Activated naive CD8-positive, alpha-beta T cell treated with anti-CD3 and anti-CD28 coated beads, Interleukin-2, amount 10 ng/mL, durations not matched to agents 7 days and 5 days (primary cell): ENCODE measurements around the gene BCL6. TPM values are rescaled to one million over a fixed set of nuclear protein-coding genes. Genes with fewer than 3 reads are reported as not detected.
A peak's percentile ranks its signal among the peaks of the same experiment; 100 is the strongest.

ENCODE experiments used
- ATAC-seq: fragments of 150-1000 bp; cut with Tn5 transposase; one replicate; pipeline ENCODE4 v1.10.0; 2021; ENCODE audit warnings: low read depth, moderate library complexity
- POLR2A ChIA-PET: fragments of 350-600 bp; sonication (Branson Sonifier 250); formaldehyde crosslinking; loops from one replicate; lab custom pipeline; 2021; ENCODE audit warnings: antibody characterized with exemption; lab: Charles Lee
- DNase-seq: peaks from one replicate; pipeline ENCODE4 v3.0.0; 2021
- H3K27ac Mint-ChIP-seq: one replicate; pipeline ENCODE4 v1.8.0; 2022; ENCODE audit warnings: mild to moderate bottlenecking, mixed read lengths
- H3K27me3 Mint-ChIP-seq: one replicate; pipeline ENCODE4 v1.8.0; 2022; ENCODE audit warnings: mild to moderate bottlenecking, moderate library complexity, mixed read lengths
- H3K36me3 Mint-ChIP-seq: one replicate; pipeline ENCODE4 v1.8.0; 2021; ENCODE audit warnings: mild to moderate bottlenecking, mixed read lengths
- H3K4me1 Mint-ChIP-seq: one replicate; pipeline ENCODE4 v1.8.0; 2021; ENCODE audit warnings: mixed read lengths
- H3K4me3 Mint-ChIP-seq: one replicate; pipeline ENCODE4 v1.8.0; 2022; ENCODE audit warnings: mild to moderate bottlenecking, moderate library complexity, mixed read lengths
- H3K9me3 Mint-ChIP-seq: one replicate; pipeline ENCODE4 v1.8.0; 2021; ENCODE audit warnings: mixed read lengths
- total RNA-seq, 2 experiments: library from RNA; stranded (reverse); gene quantifications; one replicate each; pipeline ENCODE4 v1.2.3, GENCODE V29; 2021

BCL6 gene
- total RNA-seq, 2 experiments from 2014 or later, result 32.1 to 34.0 TPM

GRCh38 chr3:187750006-187750512 lies 4.8 kb upstream of the BCL6 start:
- peaks cover 14% of the 10 kb centered on the region for H3K36me3 Mint-ChIP-seq
- POLR2A ChIA-PET, result interaction anchor here (0.6 to 9.2 kb wide), 7 partner anchors 50 to 1080 kb away, joined by 3 to 271 read pairs (median 4); partner anchors contain the start of gene LPP
- no peaks in the 10 kb centered on the region for H3K27me3 Mint-ChIP-seq
- H3K4me3 Mint-ChIP-seq, result peak overlapping the region; percentile 73
- ATAC-seq, result no peak
- no peak for DNase-seq
- peak overlapping the region; percentile 81 for H3K27ac Mint-ChIP-seq
- peaks cover 58% of the 10 kb centered on the region for H3K4me1 Mint-ChIP-seq
- peaks cover 2% of the 10 kb centered on the region for H3K9me3 Mint-ChIP-seq

- peaks cover 19% of the 10 kb centered on the region for H3K36me3 Mint-ChIP-seq
- H3K27ac Mint-ChIP-seq, result peak overlapping the region; percentile 99
- POLR2A ChIA-PET, result interaction anchor here (0.6 to 9.2 kb wide), 11 partner anchors 52 to 570 kb away, joined by 3 to 271 read pairs (median 6); partner anchors contain the start of gene LPP
- no peaks in the 10 kb centered on the region for H3K27me3 Mint-ChIP-seq
- peaks cover 53% of the 10 kb centered on the region for H3K4me1 Mint-ChIP-seq
- peak overlapping the region; percentile 99 for H3K4me3 Mint-ChIP-seq
- no peaks in the 10 kb centered on the region for H3K9me3 Mint-ChIP-seq
- peak; percentile 96 for DNase-seq
- ATAC-seq, result peak; percentile 53
Observed at GRCh38 chr3:187748050-187748481, 2.8 kb upstream of the BCL6 start.

- peak overlapping the region; percentile 99 for H3K27ac Mint-ChIP-seq
- H3K4me1 Mint-ChIP-seq, result peaks cover 55% of the 10 kb centered on the region
- no peaks in the 10 kb centered on the region for H3K9me3 Mint-ChIP-seq
- H3K36me3 Mint-ChIP-seq, result peaks cover 19% of the 10 kb centered on the region
- H3K27me3 Mint-ChIP-seq, result no peaks in the 10 kb centered on the region
- H3K4me3 Mint-ChIP-seq, result peak overlapping the region; percentile 99
- DNase-seq (no peak), ATAC-seq (no peak)
- POLR2A ChIA-PET, result interaction anchor here (0.5 to 9.2 kb wide), 18 partner anchors 9 to 981 kb away, joined by 3 to 271 read pairs (median 4); partner anchors contain the start of gene LPP
Observed at GRCh38 chr3:187747506-187747905, 2.2 kb upstream of the BCL6 start.

GRCh38 chr3:187746442-187747281 lies 1.4 kb upstream of the BCL6 start:
- Mint-ChIP-seq H3K36me3 (peaks cover 16% of the 10 kb centered on the region), H3K4me1 (peaks cover 56% of the 10 kb centered on the region), H3K4me3 (peak overlapping the region; percentile 99), H3K9me3 (no peaks in the 10 kb centered on the region), H3K27ac (peak overlapping the region; percentile 99), H3K27me3 (no peaks in the 10 kb centered on the region)
- POLR2A ChIA-PET, result interaction anchor here (0.5 to 9.2 kb wide), 34 partner anchors 9 to 1264 kb away, joined by 3 to 271 read pairs (median 4); partner anchors contain the start of gene LPP
- ATAC-seq, result no peak
- DNase-seq, result no peak

GRCh38 chr3:187746059-187746441 lies 782 bp upstream of the BCL6 start:
- no peaks in the 10 kb centered on the region for H3K9me3 Mint-ChIP-seq
- no peaks in the 10 kb centered on the region for H3K27me3 Mint-ChIP-seq
- peaks cover 55% of the 10 kb centered on the region for H3K4me1 Mint-ChIP-seq
- no peak for ATAC-seq
- peak overlapping the region; percentile 99 for H3K4me3 Mint-ChIP-seq
- peaks cover 17% of the 10 kb centered on the region for H3K36me3 Mint-ChIP-seq
- POLR2A ChIA-PET, result interaction anchor here (0.6 to 9.2 kb wide), 51 partner anchors 9 to 1387 kb away, joined by 3 to 271 read pairs (median 4); partner anchors contain the start of genes LPP and RTP4
- peak overlapping the region; percentile 99 for H3K27ac Mint-ChIP-seq
- DNase-seq, result no peak

GRCh38 chr3:187744169-187745151 lies 808 bp downstream of the BCL6 start:
- POLR2A ChIA-PET, result interaction anchor here (0.6 to 9.2 kb wide), 43 partner anchors 7 to 1388 kb away, joined by 3 to 271 read pairs (median 5); partner anchors contain the start of genes LPP and RTP4
- Mint-ChIP-seq H3K36me3 (peaks cover 17% of the 10 kb centered on the region), H3K27me3 (no peaks in the 10 kb centered on the region), H3K27ac (peak overlapping the region; percentile 99), H3K4me3 (peak overlapping the region; percentile 99), H3K4me1 (peaks cover 50% of the 10 kb centered on the region), H3K9me3 (no peaks in the 10 kb centered on the region)
- DNase-seq, result peak; percentile 63
- peak; percentile 3 for ATAC-seq

- Mint-ChIP-seq H3K9me3 (no peaks in the 10 kb centered on the region), H3K27ac (peak overlapping the region; percentile 99), H3K4me1 (peaks cover 42% of the 10 kb centered on the region), H3K36me3 (peaks cover 17% of the 10 kb centered on the region), H3K27me3 (no peaks in the 10 kb centered on the region), H3K4me3 (peak overlapping the region; percentile 99)
- peak; percentile 69 for DNase-seq
- no peak for ATAC-seq
- POLR2A ChIA-PET, result interaction anchor here (0.6 to 9.2 kb wide), 34 partner anchors 34 to 1298 kb away, joined by 3 to 271 read pairs (median 4); partner anchors contain the start of genes LPP and RTP4
Observed at GRCh38 chr3:187743195-187744141, 1.8 kb downstream of the BCL6 start.

GRCh38 chr3:187742351-187743171 lies 2.7 kb downstream of the BCL6 start:
- no peak for DNase-seq
- Mint-ChIP-seq H3K27me3 (no peaks in the 10 kb centered on the region), H3K36me3 (peaks cover 17% of the 10 kb centered on the region), H3K27ac (peak overlapping the region; percentile 99), H3K4me3 (peak overlapping the region; percentile 99), H3K4me1 (peaks cover 33% of the 10 kb centered on the region), H3K9me3 (no peaks in the 10 kb centered on the region)
- POLR2A ChIA-PET, result interaction anchor here (0.8 to 9.2 kb wide), 23 partner anchors 35 to 1211 kb away, joined by 3 to 271 read pairs (median 5); partner anchors contain the start of gene LPP
- no peak for ATAC-seq

GRCh38 chr3:187741403-187742350 lies 3.6 kb downstream of the BCL6 start:
- H3K9me3 Mint-ChIP-seq, result no peaks in the 10 kb centered on the region
- H3K27ac Mint-ChIP-seq, result peak overlapping the region; percentile 99
- H3K4me1 Mint-ChIP-seq, result peaks cover 32% of the 10 kb centered on the region
- POLR2A ChIA-PET, result interaction anchor here (0.8 to 9.2 kb wide), 24 partner anchors 58 to 1213 kb away, joined by 3 to 271 read pairs (median 8); partner anchors contain the start of gene LPP
- H3K36me3 Mint-ChIP-seq, result peaks cover 17% of the 10 kb centered on the region
- H3K4me3 Mint-ChIP-seq, result peak overlapping the region; percentile 99
- ATAC-seq, result peak; percentile 27
- DNase-seq, result peak; percentile 80
- H3K27me3 Mint-ChIP-seq, result no peaks in the 10 kb centered on the region
